T-helper 22 cell (primary cell): Measurements from ENCODE around the gene DEGS1.
A peak's percentile ranks its signal among the peaks of the same experiment; 100 is the strongest.
"Not testable (repeated sequence)": the region's sequence is repeated elsewhere in the genome, so short reads cannot be mapped to it uniquely, and the experiment has no call there.

ENCODE experiments used
- DNase-seq: peaks from one replicate; pipeline ENCODE4 v3.0.0-alpha.2; 2020; ENCODE audit warnings: low read depth

Gene DEGS1

DNA sequence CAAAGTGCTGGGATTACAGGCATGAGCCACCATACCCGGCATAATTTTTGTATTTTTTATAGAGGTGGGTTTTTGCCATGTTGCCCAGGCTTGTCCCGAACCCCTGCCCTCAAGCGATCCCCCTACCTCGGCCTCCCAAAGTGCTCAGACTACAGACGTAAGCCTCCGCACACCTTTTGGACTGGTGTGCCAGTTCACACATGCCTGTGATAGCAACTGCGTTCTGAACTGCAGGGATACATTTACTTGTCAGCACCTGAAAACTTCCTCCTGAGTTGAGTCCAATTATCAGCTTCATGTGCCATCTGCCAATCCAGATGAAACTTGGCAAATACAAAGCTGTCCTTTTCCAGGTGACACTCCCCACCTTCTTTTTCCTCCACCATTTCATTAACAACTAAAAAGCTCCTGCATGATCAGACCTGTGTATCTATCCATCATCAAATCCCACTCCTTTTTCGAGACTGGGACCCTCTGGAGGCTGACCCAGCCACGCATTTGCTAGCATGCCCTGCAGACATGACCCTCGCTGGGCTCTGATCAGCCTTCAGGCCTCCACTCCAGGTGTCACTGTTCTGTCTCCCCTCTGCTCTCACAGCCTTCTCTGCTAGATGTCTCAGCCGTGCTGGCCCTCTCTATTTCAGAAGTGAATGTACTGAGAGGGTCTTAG lies 2.1 kb upstream of the DEGS1 start:
- no peak for DNase-seq

- no peak for DNase-seq
Measured at GRCh38 chr1:224181453-224181810, 1.6 kb upstream of the DEGS1 start.

DNA sequence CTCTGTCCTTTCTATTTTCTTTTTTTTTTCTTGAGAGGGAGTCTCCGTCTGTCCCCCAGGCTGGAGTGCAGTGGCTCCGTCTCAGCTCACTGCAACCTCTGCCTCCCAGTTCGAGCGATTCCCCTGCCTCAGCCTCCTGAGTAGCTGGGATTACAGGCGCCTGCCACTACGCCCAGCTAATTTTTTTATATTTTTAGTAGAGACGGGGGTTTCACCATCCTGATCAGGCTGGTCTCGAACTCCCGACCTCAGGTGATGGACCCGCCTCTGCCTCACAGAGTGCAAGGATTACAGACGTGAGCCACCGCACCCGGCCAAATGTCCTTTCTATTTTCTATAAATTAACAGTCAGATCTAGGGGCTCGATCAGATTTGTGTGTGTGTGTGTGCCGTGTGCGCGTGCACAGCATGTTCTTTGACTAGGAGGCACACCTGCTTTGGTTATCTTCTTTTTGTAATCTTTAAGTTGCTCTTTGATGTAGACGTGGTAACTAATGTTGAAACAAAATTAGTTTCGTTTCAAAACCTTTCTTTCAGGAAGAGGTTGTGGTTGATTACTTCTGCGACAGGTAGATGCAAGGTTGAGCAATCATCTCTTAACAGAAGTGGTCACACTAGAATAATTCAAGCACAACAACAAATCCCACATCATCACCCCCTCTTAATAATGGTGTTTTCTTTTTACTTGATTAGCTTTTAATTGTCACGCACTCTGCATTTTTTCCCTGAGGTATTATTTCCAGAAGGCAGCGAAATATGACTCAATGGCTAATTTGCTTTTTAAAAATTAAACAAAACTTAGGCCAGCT lies 779 bp upstream of the DEGS1 start:
- DNase-seq: peak; percentile 45

GRCh38 chr1:224183591-224184312 lies 712 bp downstream of the DEGS1 start:
- peak; percentile 33 for DNase-seq

DNA sequence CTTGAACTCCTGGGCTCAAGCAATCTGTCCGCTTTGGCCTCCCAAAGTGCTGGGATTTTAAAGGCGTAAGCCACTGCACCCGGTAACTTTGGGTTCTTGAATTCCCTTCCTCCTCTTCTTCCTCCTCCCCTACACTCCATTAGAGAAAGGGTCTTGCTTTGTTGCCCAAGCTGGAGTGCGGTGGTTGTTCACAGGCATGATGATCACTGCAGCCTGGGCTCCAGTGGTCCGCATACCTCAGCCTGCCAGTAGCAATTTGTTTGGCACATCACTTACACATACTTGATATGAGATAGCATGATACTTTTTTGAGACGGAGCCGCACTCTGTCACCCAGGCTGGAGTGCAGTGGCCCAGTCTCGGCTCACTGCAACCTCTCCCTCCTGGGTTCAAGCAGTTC lies 2.2 kb downstream of the DEGS1 start:
- DNase-seq: no peak

- DNase-seq: no peak
Measured at GRCh38 chr1:224188286-224188685, 5.2 kb downstream of the DEGS1 start.

DNA sequence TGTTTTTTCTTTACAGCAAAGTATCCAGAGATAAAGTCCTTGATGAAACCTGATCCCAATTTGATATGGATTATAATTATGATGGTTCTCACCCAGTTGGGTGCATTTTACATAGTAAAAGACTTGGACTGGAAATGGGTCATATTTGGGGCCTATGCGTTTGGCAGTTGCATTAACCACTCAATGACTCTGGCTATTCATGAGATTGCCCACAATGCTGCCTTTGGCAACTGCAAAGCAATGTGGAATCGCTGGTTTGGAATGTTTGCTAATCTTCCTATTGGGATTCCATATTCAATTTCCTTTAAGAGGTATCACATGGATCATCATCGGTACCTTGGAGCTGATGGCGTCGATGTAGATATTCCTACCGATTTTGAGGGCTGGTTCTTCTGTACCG lies 6.5 kb downstream of the DEGS1 start:
- DNase-seq: no peak

DNA sequence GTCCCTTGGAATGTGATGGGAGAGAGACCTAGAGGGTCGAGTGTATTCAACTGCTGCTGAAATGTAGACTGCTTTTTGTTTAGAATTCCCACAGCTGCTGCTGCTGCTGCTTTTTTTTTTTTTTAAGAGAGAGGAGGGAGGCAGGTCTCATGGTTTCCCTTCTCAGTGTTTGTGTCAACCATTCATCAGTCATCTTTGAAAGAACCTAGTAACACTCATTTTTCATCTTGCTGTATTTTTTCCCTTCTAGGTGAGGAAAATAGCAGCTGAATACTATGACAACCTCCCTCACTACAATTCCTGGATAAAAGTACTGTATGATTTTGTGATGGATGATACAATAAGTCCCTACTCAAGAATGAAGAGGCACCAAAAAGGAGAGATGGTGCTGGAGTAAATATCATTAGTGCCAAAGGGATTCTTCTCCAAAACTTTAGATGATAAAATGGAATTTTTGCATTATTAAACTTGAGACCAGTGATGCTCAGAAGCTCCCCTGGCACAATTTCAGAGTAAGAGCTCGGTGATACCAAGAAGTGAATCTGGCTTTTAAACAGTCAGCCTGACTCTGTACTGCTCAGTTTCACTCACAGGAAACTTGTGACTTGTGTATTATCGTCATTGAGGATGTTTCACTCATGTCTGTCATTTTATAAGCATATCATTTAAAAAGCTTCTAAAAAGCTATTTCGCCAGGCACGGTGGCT lies 9.2 kb downstream of the DEGS1 start:
- no peak for DNase-seq

GRCh38 chr1:224193319-224193966 lies 10.4 kb downstream of the DEGS1 start:
- no peak for DNase-seq

- no peak for DNase-seq
Measured at GRCh38 chr1:224196813-224197600, 14.0 kb downstream of the DEGS1 start.

- DNase-seq: no peak
Measured at GRCh38 chr1:224198572-224198971, 15.5 kb downstream of the DEGS1 start.

DNA sequence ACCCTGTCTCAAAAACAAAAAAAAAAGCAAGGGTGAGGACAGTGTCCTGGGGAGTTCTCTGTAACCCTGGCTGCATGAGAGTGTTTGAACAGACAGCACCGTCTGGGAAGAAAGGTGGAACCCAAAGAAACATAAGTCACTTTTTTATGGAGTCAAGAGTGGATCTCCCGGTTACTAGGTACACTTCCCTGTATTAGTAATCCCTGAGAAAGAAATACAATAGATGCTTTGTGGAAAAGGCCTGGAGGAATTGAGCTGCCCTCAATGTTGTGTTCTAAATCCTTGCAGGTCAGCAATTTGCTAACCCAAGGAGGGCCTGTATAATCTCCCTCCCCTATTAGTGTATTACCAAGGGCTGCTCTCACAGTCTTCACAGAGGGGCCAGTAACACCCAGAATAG lies 16.6 kb downstream of the DEGS1 start:
- no peak for DNase-seq

GRCh38 chr1:224201383-224201782 lies 18.3 kb downstream of the DEGS1 start:
- no peak for DNase-seq

DNA sequence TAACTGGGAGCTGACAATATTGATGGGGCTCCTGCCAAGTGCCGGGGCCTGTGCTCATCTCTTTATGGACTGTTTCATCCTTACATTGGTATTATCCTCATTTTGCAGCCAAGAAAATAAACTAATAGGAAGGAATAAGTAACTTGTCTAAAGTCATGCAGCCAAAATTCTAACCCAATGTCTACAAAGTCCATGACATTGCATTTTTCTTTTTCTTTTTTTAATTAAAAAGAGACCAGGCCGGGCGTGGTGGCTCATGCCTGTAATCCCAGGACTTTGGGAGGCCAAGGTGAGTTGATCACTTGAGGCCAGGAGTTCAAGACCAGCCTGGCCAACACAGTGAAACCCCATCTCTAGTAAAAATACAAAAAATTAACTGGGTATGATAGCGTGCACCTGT lies 18.8 kb downstream of the DEGS1 start:
- DNase-seq: no peak

- no peak for DNase-seq
Measured at GRCh38 chr1:224203243-224204016, 20.4 kb downstream of the DEGS1 start.

DNA sequence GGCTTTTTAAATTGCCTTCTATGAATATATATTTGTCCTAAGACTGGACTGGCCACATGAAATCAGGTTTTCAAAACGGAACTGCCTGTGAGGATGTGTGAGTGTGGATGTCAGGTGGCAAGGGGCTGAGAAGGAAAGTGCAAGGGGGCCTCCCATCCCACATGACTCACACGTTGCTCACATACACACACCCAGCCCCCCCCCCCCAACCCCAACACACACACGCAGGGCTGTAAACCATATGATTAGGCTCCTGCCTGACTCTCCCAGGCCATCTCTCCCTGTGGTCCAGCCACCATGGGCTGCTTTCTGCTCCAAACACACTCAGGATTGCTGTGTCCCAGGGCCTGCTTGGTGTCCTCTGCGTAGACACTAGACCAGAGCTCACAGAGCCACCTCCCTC lies 22.4 kb downstream of the DEGS1 start:
- no peak for DNase-seq

DNA sequence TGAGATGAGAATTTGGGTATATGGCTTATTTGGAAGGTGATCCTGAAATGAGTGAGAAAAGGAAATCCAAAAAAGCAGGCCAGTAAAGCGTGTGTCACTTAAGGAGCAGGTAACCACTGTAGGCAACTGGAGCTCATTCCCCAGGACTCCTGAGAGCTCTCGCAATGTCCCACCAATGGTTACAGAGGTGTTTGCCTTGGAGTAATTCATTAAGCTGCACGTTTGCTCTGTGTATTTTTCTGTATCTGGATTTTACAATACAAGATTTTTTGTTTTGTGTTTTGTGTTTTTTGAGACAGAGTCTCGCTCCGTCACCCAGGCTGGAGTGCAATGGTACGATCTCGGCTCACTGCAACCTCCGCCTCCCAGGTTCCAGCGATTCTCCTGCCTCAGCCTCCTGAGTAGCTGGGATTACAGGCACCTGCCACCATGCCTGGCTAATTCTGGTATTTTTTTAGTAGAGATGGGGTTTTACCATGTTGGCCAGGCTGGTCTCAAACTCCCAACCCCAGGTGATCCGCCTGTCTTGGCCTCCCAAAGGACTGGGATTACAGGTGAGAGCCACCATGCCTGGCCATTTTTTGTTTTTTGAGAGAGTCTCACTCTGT lies 23.0 kb downstream of the DEGS1 start:
- not testable (repeated sequence) for DNase-seq

GRCh38 chr1:224211206-224211962 lies 28.3 kb downstream of the DEGS1 start:
- no peak for DNase-seq

DNA sequence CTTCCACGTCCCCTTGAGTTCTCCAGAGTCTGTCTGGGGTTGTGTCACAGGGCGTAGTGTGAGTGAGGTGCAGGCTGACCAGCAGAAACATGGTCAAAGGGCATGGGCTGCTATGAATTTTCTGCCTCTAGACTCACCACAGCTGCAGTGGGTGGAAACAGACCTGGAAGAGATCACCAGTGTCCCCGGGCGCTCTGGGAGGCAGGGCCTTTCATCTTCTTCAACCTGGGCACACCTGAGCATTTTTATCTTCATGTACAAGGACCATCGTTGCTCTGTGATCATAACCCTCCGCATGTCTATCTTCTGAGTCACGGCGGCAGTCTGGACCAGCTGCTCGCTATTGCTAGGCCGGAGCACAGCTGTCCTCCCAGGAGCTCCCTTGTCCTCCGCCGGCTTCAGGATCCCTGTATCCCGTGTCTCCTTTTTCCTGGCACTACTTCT lies 29.6 kb downstream of the DEGS1 start:
- DNase-seq: no peak
